Uterus (tissue), 4 donors: ENCODE data around the gene RHBDD2. TPM values are rescaled to one million over a fixed set of nuclear protein-coding genes. Genes with fewer than 3 reads are reported as not detected.
"Not testable (repeated sequence)": the region's sequence is repeated elsewhere in the genome, so short reads cannot be mapped to it uniquely, and the experiment has no call there.

ENCODE experiments used
- DNase-seq, 2 donors: peaks; one replicate each; pipeline ENCODE4 v3.0.0-alpha.2; 2019 to 2020
- H3K27ac ChIP-seq, 2 donors: fragments of 200-600 bp; sonication (generic); 1 replicate in 1 of 2; 2 replicates in 1 of 2; pipeline ENCODE4 v1.5.1; 2016 to 2018
- H3K27me3 ChIP-seq, 2 donors: fragments of 200-600 bp; sonication (generic); one replicate each; pipeline ENCODE4 v1.5.1; 2018 to 2019; ENCODE audit warnings: control low read depth in 1 of 2
- H3K36me3 ChIP-seq, 2 donors: fragments of 200-600 bp; sonication (generic); one replicate each; pipeline ENCODE4 v1.5.1; 2019; ENCODE audit warnings: control low read depth in 1 of 2
- H3K4me1 ChIP-seq, 2 donors: fragments of 200-600 bp; sonication (generic); one replicate each; pipeline ENCODE4 v1.5.1; 2018 to 2019; ENCODE audit warnings: control low read depth in 1 of 2
- H3K4me3 ChIP-seq, 2 donors: fragments of 200-600 bp; sonication (generic); 1 replicate in 1 of 2; 2 replicates in 1 of 2; pipeline ENCODE4 v1.5.1; 2018 to 2019; ENCODE audit warnings: mild to moderate bottlenecking in 1 of 2
- H3K9me3 ChIP-seq, 2 donors: fragments of 200-600 bp; sonication (generic); one replicate each; pipeline ENCODE4 v1.5.1; 2019; ENCODE audit warnings: control low read depth in 1 of 2
- POLR2A ChIP-seq, 2 donors: fragments of 450-650 bp; IDR thresholded peaks; one replicate each; pipeline ENCODE4 v1.6.1; 2016; ENCODE audit warnings: antibody characterized with exemption in 2 of 2, mild to moderate bottlenecking in 1 of 2, moderate library complexity in 1 of 2
- intact Hi-C: fragments of 100-400 bp; cut with DNase I; formaldehyde crosslinking; loops from one replicate; pipeline ENCODE4 v1.15.1; 2023; ENCODE audit warnings: low total_unique reads
- total RNA-seq, 4 donors: library from RNA; depleted of rRNA in 3 of 4; stranded (reverse); fragments of >200 nt in 3 of 4; gene quantifications; one replicate each; pipeline versions ENCODE4 v1.1.0 to v1.2.4, GENCODE V29; 2014 to 2023
- TF ChIP-seq, protein P1 (sequence below), 4 experiments: fragments of 200-600 bp in 2 of 4; fragments of 450-650 bp in 2 of 4; sonication (generic) in 2 of 4; IDR thresholded peaks; one replicate each; pipeline ENCODE4 v1.5.1; 2016 to 2019; ENCODE audit warnings: antibody characterized with exemption in 4 of 4, mild to moderate bottlenecking in 2 of 4, moderate library complexity in 1 of 4
- donor health status: DM: yes; HTN: yes; CAD: no.

The RHBDD2 gene
- 10 to 100 TPM in 2 of 4 donors, 1 to 10 TPM in 2; 2.0 to 45.4 (median 11.3) TPM for total RNA-seq

GRCh38 chr7:75878769-75879611 lies at the start of gene RHBDD2:
Gene RHBDD2 (plus strand): TSS chr7:75879034. CDS start chr7:75879083, 49 bp downstream.
- peak within 1 kb of the TSS; percentile 92 to 97 for H3K4me3 ChIP-seq
- H3K27me3 ChIP-seq, result no peaks in the 10 kb centered on the region
- intact Hi-C loops, result no loop called here
- no peaks in the 10 kb centered on the region for H3K4me1 ChIP-seq
- H3K36me3 ChIP-seq, result no peaks in the 10 kb centered on the region
- DNase-seq, result peak; percentile 95 to 97
- peak within 1 kb of the TSS; percentile 81 to 91 for H3K27ac ChIP-seq
- peak; percentile 96 for TF ChIP-seq POLR2A (IDR thresholded peaks at IDR 0.05)
- TF ChIP-seq, protein P1, sequence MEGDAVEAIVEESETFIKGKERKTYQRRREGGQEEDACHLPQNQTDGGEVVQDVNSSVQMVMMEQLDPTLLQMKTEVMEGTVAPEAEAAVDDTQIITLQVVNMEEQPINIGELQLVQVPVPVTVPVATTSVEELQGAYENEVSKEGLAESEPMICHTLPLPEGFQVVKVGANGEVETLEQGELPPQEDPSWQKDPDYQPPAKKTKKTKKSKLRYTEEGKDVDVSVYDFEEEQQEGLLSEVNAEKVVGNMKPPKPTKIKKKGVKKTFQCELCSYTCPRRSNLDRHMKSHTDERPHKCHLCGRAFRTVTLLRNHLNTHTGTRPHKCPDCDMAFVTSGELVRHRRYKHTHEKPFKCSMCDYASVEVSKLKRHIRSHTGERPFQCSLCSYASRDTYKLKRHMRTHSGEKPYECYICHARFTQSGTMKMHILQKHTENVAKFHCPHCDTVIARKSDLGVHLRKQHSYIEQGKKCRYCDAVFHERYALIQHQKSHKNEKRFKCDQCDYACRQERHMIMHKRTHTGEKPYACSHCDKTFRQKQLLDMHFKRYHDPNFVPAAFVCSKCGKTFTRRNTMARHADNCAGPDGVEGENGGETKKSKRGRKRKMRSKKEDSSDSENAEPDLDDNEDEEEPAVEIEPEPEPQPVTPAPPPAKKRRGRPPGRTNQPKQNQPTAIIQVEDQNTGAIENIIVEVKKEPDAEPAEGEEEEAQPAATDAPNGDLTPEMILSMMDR (IDR thresholded peaks at IDR 0.05), result peak in 2 of 4 experiments; percentile 38 to 55
- no peaks in the 10 kb centered on the region for H3K9me3 ChIP-seq

DNA sequence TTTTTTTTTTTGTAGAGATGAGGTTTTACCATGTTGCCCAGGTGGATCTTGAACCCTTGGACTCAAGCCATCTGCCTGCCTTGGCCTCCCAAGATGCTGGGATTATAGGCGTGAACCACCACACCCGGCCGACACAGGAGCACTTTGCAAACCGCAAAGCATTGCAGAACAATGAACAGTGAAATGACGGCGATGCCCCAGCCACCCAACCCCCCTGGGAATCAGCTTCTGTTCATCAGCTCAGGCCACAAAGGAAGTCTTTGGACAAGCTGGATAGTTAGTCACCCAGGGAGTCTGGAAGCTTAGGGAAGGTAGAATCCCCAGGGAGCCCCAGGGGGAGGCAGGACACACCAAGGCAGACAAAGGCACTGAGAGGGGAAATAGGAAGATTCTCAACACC lies 49.2 kb upstream of the RHBDD2 start:
- H3K4me1 ChIP-seq, H3K9me3 ChIP-seq, H3K27me3 ChIP-seq, H3K36me3 ChIP-seq, intact Hi-C loops, H3K27ac ChIP-seq, DNase-seq, H3K4me3 ChIP-seq: not testable (repeated sequence)

GRCh38 chr7:75830978-75831377 lies 47.9 kb upstream of the RHBDD2 start:
- Histone ChIP-seq H3K4me1 (no peaks in the 10 kb centered on the region), H3K36me3 (no peaks in the 10 kb centered on the region), H3K9me3 (no peaks in the 10 kb centered on the region), H3K27ac (no peak overlapping the region), H3K27me3 (no peaks in the 10 kb centered on the region), H3K4me3 (no peak overlapping the region)
- TF ChIP-seq, protein P1 (IDR thresholded peaks at IDR 0.05), result no peak
- intact Hi-C loops, result no loop called here
- DNase-seq, result no peak

DNA sequence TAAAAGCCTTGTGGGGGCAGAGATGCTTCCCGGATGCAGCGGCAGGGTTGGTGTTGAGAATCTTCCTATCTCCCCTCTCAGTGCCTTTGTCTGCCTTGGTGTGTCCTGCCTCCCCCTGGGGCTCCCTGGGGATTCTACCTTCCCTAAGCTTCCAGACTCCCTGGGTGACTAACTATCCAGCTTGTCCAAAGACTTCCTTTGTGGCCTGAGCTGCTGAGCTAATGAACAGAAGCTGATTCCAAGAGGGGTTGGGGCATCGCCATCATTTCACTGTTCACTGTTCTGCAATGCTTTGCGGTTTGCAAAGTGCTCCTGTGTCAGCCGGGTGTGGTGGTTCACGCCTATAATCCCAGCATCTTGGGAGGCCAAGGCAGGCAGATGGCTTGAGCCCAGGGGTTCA lies 45.2 kb upstream of the RHBDD2 start:
- H3K27me3 ChIP-seq, H3K9me3 ChIP-seq, intact Hi-C loops, H3K4me3 ChIP-seq, H3K36me3 ChIP-seq, H3K27ac ChIP-seq, DNase-seq, H3K4me1 ChIP-seq: not testable (repeated sequence)

- Histone ChIP-seq H3K27ac (no peak overlapping the region), H3K36me3 (no peaks in the 10 kb centered on the region), H3K27me3 (no peaks in the 10 kb centered on the region), H3K4me1 (no peaks in the 10 kb centered on the region), H3K9me3 (no peaks in the 10 kb centered on the region), H3K4me3 (no peak overlapping the region)
- DNase-seq, result no peak
- TF ChIP-seq, protein P1 (IDR thresholded peaks at IDR 0.05), result no peak
- no peak for TF ChIP-seq POLR2A (IDR thresholded peaks at IDR 0.05)
- intact Hi-C loops, result no loop called here
Observed at GRCh38 chr7:75835688-75836285, 43.0 kb upstream of the RHBDD2 start.

DNA sequence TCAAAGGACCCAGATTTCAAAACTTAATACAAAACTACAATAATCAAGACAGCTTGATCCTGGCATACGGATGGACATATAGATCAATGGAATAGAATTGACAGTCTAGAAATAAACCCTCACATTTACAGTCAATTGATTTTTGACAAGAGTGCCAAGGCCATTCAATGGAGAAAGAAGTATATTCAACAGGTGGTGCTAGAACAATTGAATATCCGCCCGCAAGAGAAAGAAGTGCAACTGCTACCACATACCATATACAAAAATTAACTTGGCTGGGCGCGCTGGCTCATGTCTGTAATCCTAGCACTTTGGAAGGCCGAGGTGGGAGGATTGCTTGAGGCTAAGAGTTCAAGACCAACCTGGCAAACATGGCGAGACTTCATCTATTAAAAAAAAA lies 42.0 kb upstream of the RHBDD2 start:
- H3K4me3 ChIP-seq, result no peak overlapping the region
- no peak overlapping the region for H3K27ac ChIP-seq
- no peaks in the 10 kb centered on the region for H3K27me3 ChIP-seq
- DNase-seq, result no peak
- TF ChIP-seq, protein P1 (IDR thresholded peaks at IDR 0.05), result no peak
- TF ChIP-seq POLR2A (IDR thresholded peaks at IDR 0.05), result no peak
- intact Hi-C loops, result no loop called here
- no peaks in the 10 kb centered on the region for H3K4me1 ChIP-seq
- H3K36me3 ChIP-seq, result no peaks in the 10 kb centered on the region
- no peaks in the 10 kb centered on the region for H3K9me3 ChIP-seq

GRCh38 chr7:75838281-75838930 lies 40.4 kb upstream of the RHBDD2 start:
- DNase-seq, H3K4me3 ChIP-seq, intact Hi-C loops, H3K36me3 ChIP-seq, H3K9me3 ChIP-seq, H3K4me1 ChIP-seq, H3K27ac ChIP-seq, H3K27me3 ChIP-seq: not testable (repeated sequence)
